ENCODE results near the gene ALX4.

ALX4 gene

DNA sequence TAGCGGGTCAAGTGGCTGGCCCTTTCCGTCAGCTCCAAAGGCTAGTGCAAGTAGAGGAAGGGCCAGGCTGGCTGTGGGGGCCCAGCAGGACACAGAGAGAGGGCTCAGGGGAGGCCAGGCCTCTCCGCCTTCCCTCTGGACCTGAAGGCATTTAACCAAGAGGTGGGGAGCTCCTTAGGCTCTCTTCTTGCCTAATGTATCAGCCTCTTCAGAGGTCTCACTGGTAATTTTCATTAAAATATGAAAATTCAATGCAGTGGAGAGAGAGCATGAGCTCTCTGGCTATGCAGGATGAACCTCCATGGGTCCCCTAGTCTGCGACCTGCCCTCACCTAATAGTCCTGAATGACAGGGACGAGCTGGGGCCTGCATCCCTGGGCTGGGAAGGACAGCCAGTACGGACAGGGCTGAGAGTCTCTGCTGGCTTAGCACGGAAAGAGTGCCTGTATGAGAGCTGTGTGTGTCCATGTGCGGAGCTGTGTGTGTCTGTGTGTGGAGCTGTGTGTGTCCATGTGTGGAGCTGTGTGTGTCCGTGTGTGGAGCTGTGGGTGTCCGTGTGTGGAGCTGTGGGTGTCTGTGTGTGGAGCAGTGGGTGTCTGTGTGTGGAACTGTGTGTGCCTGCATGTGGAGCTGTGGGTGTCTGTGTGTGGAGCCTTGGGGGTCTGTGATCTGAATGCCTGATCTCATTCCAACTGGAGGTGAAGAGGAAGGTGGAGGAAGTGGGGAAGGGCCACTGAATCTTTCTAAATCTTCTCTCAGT is 2.4 kb downstream of the ALX4 start:
- H3K27ac ChIP-seq: no peak overlapping the region
- no peak overlapping the region for H3K4me2 ChIP-seq
- no peak overlapping the region for H3K4me3 ChIP-seq (IDR thresholded peaks at IDR 0.05; ENCODE audit: insufficient read depth, low read depth, low read length)
- H2AFZ ChIP-seq (ENCODE audit: low read depth): no peak overlapping the region
- H3K9ac ChIP-seq: no peak overlapping the region
- no peaks in the 10 kb centered on the region for H4K20me1 ChIP-seq (ENCODE audit: insufficient read depth)
- no peaks in the 10 kb centered on the region for H3K36me3 ChIP-seq (ENCODE audit: insufficient read depth)
- H3K79me2 ChIP-seq (ENCODE audit: insufficient read depth, low read depth): no peaks in the 10 kb centered on the region
- H3K27me3 ChIP-seq (ENCODE audit: insufficient read depth, low read depth): no peaks in the 10 kb centered on the region; the same call in 1 of the 2 replicates
- H3K4me1 ChIP-seq (ENCODE audit: low read depth, poor library complexity, severe bottlenecking): no peaks in the 10 kb centered on the region
- TF ChIP-seq, protein P1, sequence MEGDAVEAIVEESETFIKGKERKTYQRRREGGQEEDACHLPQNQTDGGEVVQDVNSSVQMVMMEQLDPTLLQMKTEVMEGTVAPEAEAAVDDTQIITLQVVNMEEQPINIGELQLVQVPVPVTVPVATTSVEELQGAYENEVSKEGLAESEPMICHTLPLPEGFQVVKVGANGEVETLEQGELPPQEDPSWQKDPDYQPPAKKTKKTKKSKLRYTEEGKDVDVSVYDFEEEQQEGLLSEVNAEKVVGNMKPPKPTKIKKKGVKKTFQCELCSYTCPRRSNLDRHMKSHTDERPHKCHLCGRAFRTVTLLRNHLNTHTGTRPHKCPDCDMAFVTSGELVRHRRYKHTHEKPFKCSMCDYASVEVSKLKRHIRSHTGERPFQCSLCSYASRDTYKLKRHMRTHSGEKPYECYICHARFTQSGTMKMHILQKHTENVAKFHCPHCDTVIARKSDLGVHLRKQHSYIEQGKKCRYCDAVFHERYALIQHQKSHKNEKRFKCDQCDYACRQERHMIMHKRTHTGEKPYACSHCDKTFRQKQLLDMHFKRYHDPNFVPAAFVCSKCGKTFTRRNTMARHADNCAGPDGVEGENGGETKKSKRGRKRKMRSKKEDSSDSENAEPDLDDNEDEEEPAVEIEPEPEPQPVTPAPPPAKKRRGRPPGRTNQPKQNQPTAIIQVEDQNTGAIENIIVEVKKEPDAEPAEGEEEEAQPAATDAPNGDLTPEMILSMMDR (conservative IDR thresholded peaks at IDR 0.05; ENCODE audit: low read depth, low read length): no peak

DNA sequence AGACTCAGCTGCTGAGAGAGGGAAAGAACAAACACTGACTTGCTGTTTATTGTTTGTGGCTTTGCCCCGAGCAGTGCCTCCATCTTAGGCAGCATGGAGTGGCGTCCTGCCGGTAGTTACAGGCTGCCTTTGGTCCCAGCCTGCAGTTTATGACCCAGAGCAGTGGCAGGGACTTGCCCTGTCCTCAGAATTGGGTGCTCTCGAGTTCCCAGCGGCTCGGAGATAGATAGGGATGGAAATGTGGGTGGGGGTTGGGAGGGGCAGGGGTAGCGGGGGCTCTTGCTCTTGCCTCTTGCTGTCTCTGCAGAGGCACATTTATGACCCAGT is 3.1 kb downstream of the ALX4 start:
- Histone ChIP-seq H3K4me3 (IDR thresholded peaks at IDR 0.05; ENCODE audit: insufficient read depth, low read depth, low read length) (no peak overlapping the region), H3K27me3 (ENCODE audit: insufficient read depth, low read depth) (no peaks in the 10 kb centered on the region; the same call in 1 of the 2 replicates), H3K4me1 (ENCODE audit: low read depth, poor library complexity, severe bottlenecking) (no peaks in the 10 kb centered on the region), H3K27ac (no peak overlapping the region), H2AFZ (ENCODE audit: low read depth) (no peak overlapping the region), H3K9ac (no peak overlapping the region), H4K20me1 (ENCODE audit: insufficient read depth) (no peaks in the 10 kb centered on the region), H3K79me2 (ENCODE audit: insufficient read depth, low read depth) (no peaks in the 10 kb centered on the region), H3K4me2 (no peak overlapping the region), H3K36me3 (ENCODE audit: insufficient read depth) (no peaks in the 10 kb centered on the region)
- TF ChIP-seq, protein P1 (conservative IDR thresholded peaks at IDR 0.05; ENCODE audit: low read depth, low read length): no peak

DNA sequence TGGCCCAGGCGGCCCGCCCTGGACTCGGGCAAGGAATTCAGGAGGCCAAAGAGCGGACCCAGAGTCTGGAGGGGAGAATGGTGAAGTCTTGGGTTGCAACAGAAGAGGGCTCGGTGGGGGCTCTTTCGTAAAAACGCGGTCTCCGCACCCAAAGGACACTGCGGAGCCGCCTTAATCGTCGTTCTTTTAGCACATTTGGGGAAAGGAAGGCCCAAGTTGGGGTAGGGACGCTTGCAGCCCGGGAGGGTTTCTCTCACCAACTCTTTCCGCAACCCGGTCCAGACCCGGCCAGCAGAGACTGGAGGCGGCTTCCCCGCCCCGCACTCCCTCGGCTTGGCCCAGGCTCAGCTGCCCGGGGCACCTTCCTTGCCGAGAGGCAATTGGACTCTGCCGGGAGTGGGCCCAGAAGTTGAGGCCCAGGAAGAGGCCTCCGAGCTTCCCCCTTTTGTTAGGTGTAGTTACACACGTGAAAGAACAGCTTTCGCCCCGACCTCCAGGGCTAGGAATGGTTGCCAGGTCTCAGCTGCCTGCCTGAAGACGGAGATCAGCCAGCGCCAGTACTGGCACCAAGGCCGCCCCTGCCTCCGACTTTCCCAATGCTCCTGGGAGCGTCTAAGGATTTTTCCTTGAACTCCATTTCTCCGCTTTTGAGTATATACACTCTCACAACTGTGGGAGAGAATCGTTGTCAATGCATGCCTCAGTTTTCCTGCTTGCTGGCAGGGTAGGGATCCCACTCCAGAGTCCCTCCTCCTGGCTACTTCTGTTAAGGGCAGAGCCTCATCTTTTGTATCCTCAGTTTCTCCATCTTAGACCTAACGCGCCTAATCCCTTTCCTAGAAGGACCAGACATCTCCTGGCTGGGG is 3.7 kb downstream of the ALX4 start:
- Histone ChIP-seq H4K20me1 (ENCODE audit: insufficient read depth) (no peaks in the 10 kb centered on the region), H3K79me2 (ENCODE audit: insufficient read depth, low read depth) (no peaks in the 10 kb centered on the region), H3K36me3 (ENCODE audit: insufficient read depth) (no peaks in the 10 kb centered on the region), H3K27me3 (ENCODE audit: insufficient read depth, low read depth) (no peaks in the 10 kb centered on the region; the same call in 1 of the 2 replicates), H3K4me1 (ENCODE audit: low read depth, poor library complexity, severe bottlenecking) (no peaks in the 10 kb centered on the region), H3K4me3 (IDR thresholded peaks at IDR 0.05; ENCODE audit: insufficient read depth, low read depth, low read length) (no peak overlapping the region), H2AFZ (ENCODE audit: low read depth) (no peak overlapping the region), H3K27ac (no peak overlapping the region), H3K4me2 (no peak overlapping the region), H3K9ac (no peak overlapping the region)
- TF ChIP-seq, protein P1 (conservative IDR thresholded peaks at IDR 0.05; ENCODE audit: low read depth, low read length): no peak

GRCh38 chr11:44305470-44306051 is 4.4 kb downstream of the ALX4 start:
- no peak overlapping the region for H3K9ac ChIP-seq
- H3K4me3 ChIP-seq (IDR thresholded peaks at IDR 0.05; ENCODE audit: insufficient read depth, low read depth, low read length): no peak overlapping the region

More at GRCh38 chr11:44305470-44306051, 4.4 kb downstream of the ALX4 start:
- Histone ChIP-seq H3K27me3 (ENCODE audit: insufficient read depth, low read depth) (no peaks in the 10 kb centered on the region; the same call in 1 of the 2 replicates), H3K4me1 (ENCODE audit: low read depth, poor library complexity, severe bottlenecking) (no peaks in the 10 kb centered on the region), H3K4me2 (peak overlapping the region; percentile 8; the same call in 1 of the 2 replicates), H3K79me2 (ENCODE audit: insufficient read depth, low read depth) (no peaks in the 10 kb centered on the region), H2AFZ (ENCODE audit: low read depth) (peak overlapping the region; percentile 10; the same call in 1 of the 2 replicates), H3K36me3 (ENCODE audit: insufficient read depth) (no peaks in the 10 kb centered on the region), H3K27ac (no peak overlapping the region), H4K20me1 (ENCODE audit: insufficient read depth) (no peaks in the 10 kb centered on the region)
- TF ChIP-seq, protein P1 (conservative IDR thresholded peaks at IDR 0.05; ENCODE audit: low read depth, low read length): no peak
